Adrenal gland (tissue), 12 donors: Measurements from ENCODE around the gene TPRG1. TPM values are rescaled to one million over a fixed set of nuclear protein-coding genes. Genes with fewer than 3 reads are reported as not detected.
A peak's percentile ranks its signal among the peaks of the same experiment; 100 is the strongest.

ENCODE experiments used
- DNase-seq, 7 donors: peaks; one replicate each; pipeline ENCODE4 v3.0.0-alpha.2; 2019 to 2020
- H3K27ac ChIP-seq, 5 donors: fragments of 200-600 bp; sonication (generic) in 4 of 5; 1 replicate in 3 of 5; 2 replicates in 2 of 5; pipeline versions ENCODE4 v1.5.1 to v1.8.0; 2016 to 2020; ENCODE audit warnings: mild to moderate bottlenecking in 1 of 5
- H3K27me3 ChIP-seq: fragments of 200-600 bp; 2 replicates; pipeline ENCODE4 v1.8.0; 2021
- H3K36me3 ChIP-seq, 2 donors: fragments of 200-600 bp; replicated peaks in 1 of 2; 1 replicate in 1 of 2; 2 replicates in 1 of 2; pipeline versions ENCODE4 v1.5.1 to v1.8.0; 2018 to 2022
- H3K4me1 ChIP-seq, 2 donors: fragments of 200-600 bp; replicated peaks in 1 of 2; 1 replicate in 1 of 2; 2 replicates in 1 of 2; pipeline versions ENCODE4 v1.5.1 to v1.8.0; 2018 to 2021
- H3K4me3 ChIP-seq, 4 donors: fragments of 200-600 bp; sonication (generic) in 3 of 4; one replicate each; pipeline ENCODE4 v1.5.1; 2016 to 2018
- H3K9me3 ChIP-seq, 3 donors: fragments of 200-600 bp; sonication (generic) in 1 of 3; replicated peaks in 1 of 3; 1 replicate in 2 of 3; 2 replicates in 1 of 3; pipeline versions ENCODE4 v1.5.1 to v1.8.0; 2016 to 2021
- CTCF ChIP-seq, 6 experiments: fragments of 450-650 bp in 4 of 6; fragments of 200-600 bp in 2 of 6; sonication (generic) in 1 of 6; IDR thresholded peaks; 1 replicate in 5 of 6; 2 replicates in 1 of 6; pipeline versions ENCODE4 v1.5.1 to v1.8.0; 2016 to 2021; ENCODE audit warnings: antibody characterized with exemption in 6 of 6, mild to moderate bottlenecking in 2 of 6, moderate library complexity in 1 of 6
- POLR2A ChIP-seq, 2 donors: fragments of 450-650 bp; IDR thresholded peaks; one replicate each; pipeline ENCODE4 v1.6.1; 2017; ENCODE audit warnings: antibody characterized with exemption in 2 of 2, mild to moderate bottlenecking in 2 of 2, moderate library complexity in 1 of 2
- WGBS, 4 donors: extraction: QIAGEN DNeasy Blood & Tissue Kit in 2 of 4; methylation state at CpG; one replicate each; pipeline versions ENCODE4 v1.1.5 to v1.1.7; 2013 to 2017; 5-methylcytosine and 5-hydroxymethylcytosine counted together
- intact Hi-C, 2 donors: fragments of 100-400 bp; cut with DNase I; formaldehyde crosslinking; loops; one replicate each; pipeline versions ENCODE4 v1.14.1 to v1.15.0; 2022 to 2023
- polyA plus RNA-seq, 3 donors: library from polyadenylated mRNA; stranded (reverse); fragments of 200-250 nt in 2 of 3; fragments of 350-450 nt in 1 of 3; fragmentation: Illumina TruSeq in 1 of 3; extraction: RNeasy Lipid Tissue Mini Kit (QIAGEN cat#74804) in 1 of 3; gene quantifications; one replicate each; pipeline ENCODE4 v1.2.3, GENCODE V29; 2013 to 2014
- total RNA-seq, 9 donors: library from RNA; depleted of rRNA in 4 of 9; stranded (reverse); fragments of >200 nt in 4 of 9; fragments of 120-200 nt in 1 of 9; fragmentation: NEBNext Ultra II Directional in 1 of 9; extraction: Animal tissue kit (Norgen Biotek cat#: 25700) in 1 of 9; gene quantifications; one replicate each; pipeline versions ENCODE4 v1.1.0 to v1.2.4, GENCODE V29; 2013 to 2023
- donor health status: healthy with polysubstance abuse.
- donor health status: Bipolar disorder and iron deficiency.
- donor health status: DM: yes; HTN: yes; CAD: no.
- donor health status: DM: no; HTN: no; CAD: no.
- donor health status: DM: no; HTN: no; CAD: no.
- donor health status: DM: yes; HTN: yes; CAD: no.

TPRG1 gene
- total and polyA plus RNA-seq, 12 donors = 2.6 to 9.4 (median 3.9) TPM

- no peak for TF ChIP-seq CTCF (IDR thresholded peaks at IDR 0.05)
- TF ChIP-seq POLR2A (IDR thresholded peaks at IDR 0.05) = no peak
- WGBS, 4 donors = 93 to 95% (median 94%) methylated on average over 5 of the region's 5 CpGs
- no peaks in the 10 kb centered on the region for H3K27me3 ChIP-seq
- no peak overlapping the region for H3K27ac ChIP-seq
- no peaks in the 10 kb centered on the region for H3K36me3 ChIP-seq
- intact Hi-C loops = no loop called here
- H3K4me3 ChIP-seq = no peak overlapping the region
- DNase-seq = no peak
- peaks cover 0 to 9% of the 10 kb centered on the region in 2 donors for H3K4me1 ChIP-seq
- H3K9me3 ChIP-seq = no peaks in the 10 kb centered on the region
Observed at GRCh38 chr3:189353318-189353965, 181.7 kb downstream of the TPRG1 start.

GRCh38 chr3:189353988-189354889 lies 182.5 kb downstream of the TPRG1 start:
- H3K9me3 ChIP-seq = no peaks in the 10 kb centered on the region
- 85 to 92% (median 87%) methylated on average over 6 of the region's 6 CpGs for WGBS, 4 donors
- DNase-seq = no peak
- peaks cover 0 to 9% of the 10 kb centered on the region in 2 donors for H3K4me1 ChIP-seq
- no peak overlapping the region for H3K4me3 ChIP-seq
- TF ChIP-seq CTCF (IDR thresholded peaks at IDR 0.05) (no peak), POLR2A (IDR thresholded peaks at IDR 0.05) (no peak)
- intact Hi-C loops = no loop called here
- H3K36me3 ChIP-seq = no peaks in the 10 kb centered on the region
- no peak overlapping the region for H3K27ac ChIP-seq
- H3K27me3 ChIP-seq = no peaks in the 10 kb centered on the region

- Histone ChIP-seq H3K4me1 (peaks cover 0 to 9% of the 10 kb centered on the region in 2 donors), H3K27ac (peak overlapping the region in 1 of 5 donors; percentile 0), H3K27me3 (no peaks in the 10 kb centered on the region), H3K9me3 (no peaks in the 10 kb centered on the region), H3K36me3 (no peaks in the 10 kb centered on the region), H3K4me3 (no peak overlapping the region)
- TF ChIP-seq CTCF (IDR thresholded peaks at IDR 0.05) (no peak), POLR2A (IDR thresholded peaks at IDR 0.05) (no peak)
- WGBS, 4 donors = 69 to 73% (median 71%) methylated on average over 2 of the region's 2 CpGs
- DNase-seq = no peak
- intact Hi-C loops = no loop called here
Observed at GRCh38 chr3:189355115-189355480, 183.3 kb downstream of the TPRG1 start.

GRCh38 chr3:189355481-189356201 lies 183.9 kb downstream of the TPRG1 start:
- intact Hi-C loops = no loop called here
- H3K27ac ChIP-seq = peak overlapping the region in 1 of 5 donors; percentile 0
- TF ChIP-seq CTCF (IDR thresholded peaks at IDR 0.05) (no peak), POLR2A (IDR thresholded peaks at IDR 0.05) (no peak)

More at GRCh38 chr3:189355481-189356201, 183.9 kb downstream of the TPRG1 start:
- Histone ChIP-seq H3K4me3 (no peak overlapping the region), H3K27me3 (no peaks in the 10 kb centered on the region), H3K36me3 (no peaks in the 10 kb centered on the region), H3K9me3 (no peaks in the 10 kb centered on the region), H3K4me1 (peaks cover 0 to 9% of the 10 kb centered on the region in 2 donors)
- WGBS, 4 donors = 45 to 50% (median 48%) methylated on average over 6 of the region's 6 CpGs
- DNase-seq = peak in 4 of 7 donors; percentile 16 to 26 (median 20)
